ENCODE measurements around the gene COPS9. TPM values are rescaled to one million over a fixed set of nuclear protein-coding genes. Genes with fewer than 3 reads are reported as not detected.

The COPS9 gene
- total RNA-seq, 1 donor from 2014 or later: 143 TPM

- Mint-ChIP-seq H3K36me3 (ENCODE audit: low read depth) (no peaks in the 10 kb centered on the region), H3K27me3 (ENCODE audit: low read depth) (peaks cover 14% of the 10 kb centered on the region), H3K4me1 (peaks cover 18% of the 10 kb centered on the region), H3K9me3 (peaks cover 2% of the 10 kb centered on the region), H3K27ac (ENCODE audit: unreplicated experiment) (no peak overlapping the region), H3K4me3 (no peak overlapping the region)
- DNase-seq (ENCODE audit: low read depth, low spot score): no peak
- no peak for TF ChIP-seq CTCF (conservative IDR thresholded peaks at IDR 0.05)
Observed at GRCh38 chr2:240156435-240157146, 20.5 kb upstream of the COPS9 start.

DNA sequence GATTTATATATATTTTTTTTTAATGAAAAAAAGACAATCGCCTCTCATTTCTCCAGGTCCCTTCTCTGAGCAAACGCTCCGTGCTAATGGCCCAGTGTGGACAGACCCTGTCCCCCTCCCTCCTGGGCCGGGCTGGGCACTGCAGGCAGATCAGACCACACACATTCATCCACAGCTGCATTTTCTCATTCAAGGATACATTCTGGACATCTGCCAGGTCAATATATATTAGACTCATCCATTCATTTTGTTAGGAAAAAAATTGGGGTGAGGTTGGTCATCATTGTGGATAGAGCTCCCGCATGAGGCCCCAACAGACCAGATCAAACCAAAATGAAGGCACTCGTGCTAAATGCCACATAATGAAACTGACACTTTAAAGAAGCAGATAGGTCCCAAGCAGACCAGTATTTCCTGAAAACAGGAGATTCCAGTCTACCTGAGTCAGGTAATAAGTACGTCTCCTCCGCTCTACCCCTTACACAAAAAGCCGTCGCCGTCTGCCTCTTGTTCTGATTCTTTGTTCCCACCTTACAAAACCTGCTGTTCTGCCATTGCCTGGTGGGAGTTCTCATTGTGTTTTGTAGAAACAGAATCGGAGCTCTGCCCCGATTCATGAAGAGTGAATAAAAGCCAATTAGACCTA, 19.8 kb upstream of the COPS9 start:
- DNase-seq (ENCODE audit: low read depth, low spot score): no peak
- peaks cover 2% of the 10 kb centered on the region for H3K9me3 Mint-ChIP-seq
- H3K4me3 Mint-ChIP-seq: no peak overlapping the region
- H3K27me3 Mint-ChIP-seq (ENCODE audit: low read depth): peaks cover 16% of the 10 kb centered on the region
- TF ChIP-seq CTCF (conservative IDR thresholded peaks at IDR 0.05): no peak
- no peaks in the 10 kb centered on the region for H3K36me3 Mint-ChIP-seq (ENCODE audit: low read depth)
- H3K4me1 Mint-ChIP-seq: peaks cover 18% of the 10 kb centered on the region
- H3K27ac Mint-ChIP-seq (ENCODE audit: unreplicated experiment): no peak overlapping the region

DNA sequence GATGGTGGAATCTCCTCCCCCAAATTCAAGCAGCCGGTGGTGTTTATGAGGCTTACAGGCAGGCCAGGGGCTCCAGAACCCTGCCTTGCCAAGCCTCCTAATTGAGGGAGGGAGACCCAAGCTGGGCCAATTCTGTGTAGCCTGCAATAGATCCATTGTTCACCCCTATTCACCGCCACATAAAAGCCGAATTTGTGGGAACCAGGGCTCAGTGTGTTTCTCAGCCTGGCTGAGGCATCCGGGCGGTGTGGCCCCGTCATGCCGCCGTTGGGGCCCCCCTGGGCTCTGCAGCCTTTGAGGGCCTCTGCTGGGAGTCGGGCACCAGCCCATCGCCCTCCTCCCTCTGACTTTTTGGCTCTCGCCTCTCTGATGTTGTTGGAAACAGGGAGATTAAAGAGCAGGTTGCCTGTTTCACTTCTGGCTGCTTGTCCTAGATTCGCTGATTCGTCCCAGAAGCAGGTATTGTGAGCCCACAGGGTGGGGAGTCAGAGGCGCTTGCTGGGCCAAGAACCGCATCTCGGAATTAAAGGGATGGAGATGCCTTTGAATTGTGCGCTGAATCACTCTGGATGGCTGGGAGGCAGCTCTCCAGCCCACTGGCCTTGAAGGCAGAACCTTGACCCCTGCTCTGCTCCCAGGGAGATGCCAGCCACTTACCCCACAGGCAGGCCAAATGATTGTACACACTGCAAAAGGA, 19.1 kb upstream of the COPS9 start:
- TF ChIP-seq CTCF (conservative IDR thresholded peaks at IDR 0.05): no peak
- peaks cover 2% of the 10 kb centered on the region for H3K9me3 Mint-ChIP-seq
- no peak overlapping the region for H3K4me3 Mint-ChIP-seq
- no peak overlapping the region for H3K27ac Mint-ChIP-seq (ENCODE audit: unreplicated experiment)
- H3K4me1 Mint-ChIP-seq: peaks cover 18% of the 10 kb centered on the region
- no peaks in the 10 kb centered on the region for H3K36me3 Mint-ChIP-seq (ENCODE audit: low read depth)
- DNase-seq (ENCODE audit: low read depth, low spot score): no peak
- peaks cover 16% of the 10 kb centered on the region for H3K27me3 Mint-ChIP-seq (ENCODE audit: low read depth)

GRCh38 chr2:240154606-240155005, 18.5 kb upstream of the COPS9 start:
- Mint-ChIP-seq H3K36me3 (ENCODE audit: low read depth) (no peaks in the 10 kb centered on the region), H3K4me1 (peaks cover 18% of the 10 kb centered on the region), H3K27ac (ENCODE audit: unreplicated experiment) (no peak overlapping the region), H3K4me3 (no peak overlapping the region), H3K27me3 (ENCODE audit: low read depth) (peaks cover 16% of the 10 kb centered on the region), H3K9me3 (peaks cover 2% of the 10 kb centered on the region)
- DNase-seq (ENCODE audit: low read depth, low spot score): no peak
- TF ChIP-seq CTCF (conservative IDR thresholded peaks at IDR 0.05): no peak

DNA sequence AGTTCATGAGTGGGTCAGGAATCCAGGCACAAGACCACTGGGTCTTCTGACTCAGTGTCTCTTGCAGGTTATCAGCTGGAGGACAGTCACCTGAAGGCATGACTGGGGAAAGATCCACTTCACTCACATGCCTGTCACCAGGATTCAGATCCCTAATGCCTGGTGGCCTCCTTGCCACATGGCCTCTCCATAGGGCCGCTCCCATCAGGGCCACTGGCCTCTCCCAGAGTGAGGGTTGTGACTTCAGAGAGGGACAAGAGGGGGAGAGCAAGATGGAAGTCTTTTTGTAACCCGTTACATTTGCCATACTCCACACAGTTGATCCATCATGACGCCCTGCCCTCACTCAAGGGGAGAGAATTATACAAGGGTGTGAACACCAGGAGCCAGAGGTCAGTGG, 17.3 kb upstream of the COPS9 start:
- Mint-ChIP-seq H3K27ac (ENCODE audit: unreplicated experiment) (no peak overlapping the region), H3K4me1 (peaks cover 18% of the 10 kb centered on the region), H3K36me3 (ENCODE audit: low read depth) (no peaks in the 10 kb centered on the region), H3K4me3 (no peak overlapping the region), H3K27me3 (ENCODE audit: low read depth) (peaks cover 16% of the 10 kb centered on the region), H3K9me3 (peaks cover 2% of the 10 kb centered on the region)
- no peak for DNase-seq (ENCODE audit: low read depth, low spot score)
- no peak for TF ChIP-seq CTCF (conservative IDR thresholded peaks at IDR 0.05)

All from neural crest cell (in vitro differentiated cells).